Mesendoderm (in vitro differentiated cells): ENCODE measurements around the gene ART1.

Experiments used
- DNase-seq: peaks from one replicate; pipeline ENCODE4 v3.0.0; 2013
- H2AK5ac ChIP-seq: 2 replicates; pipeline ENCODE4 v1.6.1; 2013; ENCODE audit warnings: low read length, inconsistent platforms
- H2BK120ac ChIP-seq: 2 replicates; pipeline ENCODE4 v1.6.1; 2013; ENCODE audit warnings: low read depth, mild to moderate bottlenecking, low read length, moderate library complexity, mixed read lengths
- H2BK15ac ChIP-seq: replicated peaks from 2 replicates; pipeline ENCODE4 v1.6.1; 2013; ENCODE audit warnings: low read depth, mild to moderate bottlenecking, moderate library complexity
- H2BK5ac ChIP-seq: 2 replicates; pipeline ENCODE4 v1.6.1; 2013; ENCODE audit warnings: low read length, inconsistent platforms
- H3K18ac ChIP-seq: 2 replicates; pipeline ENCODE4 v1.6.1; 2013; ENCODE audit warnings: mild to moderate bottlenecking, low read length, mixed read lengths
- H3K23ac ChIP-seq: one replicate; pipeline ENCODE4 v1.6.1; 2013; ENCODE audit warnings: low read length
- H3K27ac ChIP-seq: 2 replicates; pipeline ENCODE4 v1.5.1; 2013; ENCODE audit warnings: low read depth, mild to moderate bottlenecking, inconsistent platforms, low read length, moderate library complexity
- H3K27me3 ChIP-seq: 2 replicates; pipeline ENCODE4 v1.6.1; 2013; ENCODE audit warnings: low read length, control low read depth, mild to moderate bottlenecking, inconsistent platforms; ENCODE audit not compliant: insufficient read depth, poor library complexity
- H3K36me3 ChIP-seq: 2 replicates; pipeline ENCODE4 v1.6.1; 2013; ENCODE audit warnings: low read length, inconsistent platforms; ENCODE audit not compliant: control insufficient read depth, insufficient read depth
- H3K4ac ChIP-seq: one replicate; pipeline ENCODE4 v1.6.1; 2013; ENCODE audit warnings: low read depth, mild to moderate bottlenecking, low read length, moderate library complexity
- H3K4me1 ChIP-seq: 2 replicates; pipeline ENCODE4 v1.6.1; 2013; ENCODE audit warnings: low read depth, low read length, inconsistent platforms; ENCODE audit not compliant: control insufficient read depth
- H3K4me2 ChIP-seq: 2 replicates; pipeline ENCODE4 v1.6.1; 2013; ENCODE audit warnings: low read length
- H3K4me3 ChIP-seq: 2 replicates; pipeline ENCODE4 v1.5.1; 2013; ENCODE audit warnings: mild to moderate bottlenecking, low read length
- H3K56ac ChIP-seq: one replicate; pipeline ENCODE4 v1.6.1; 2013; ENCODE audit warnings: low read length
- H3K79me1 ChIP-seq: 2 replicates; pipeline ENCODE4 v1.6.1; 2013; ENCODE audit warnings: low read length, inconsistent platforms
- H3K79me2 ChIP-seq: 2 replicates; pipeline ENCODE4 v1.6.1; 2013; ENCODE audit warnings: mild to moderate bottlenecking, low read length; ENCODE audit not compliant: control insufficient read depth, insufficient read depth
- H3K9ac ChIP-seq: 2 replicates; pipeline ENCODE4 v1.6.1; 2013; ENCODE audit warnings: low read length, inconsistent platforms
- H4K5ac ChIP-seq: one replicate; pipeline ENCODE4 v1.6.1; 2013; ENCODE audit warnings: low read length
- H4K8ac ChIP-seq: one replicate; pipeline ENCODE4 v1.6.1; 2013; ENCODE audit warnings: low read depth, mild to moderate bottlenecking, control low read depth, low read length, moderate library complexity
- WGBS: extraction: QIAGEN DNeasy Blood & Tissue Kit; methylation state at CpG from one replicate; pipeline ENCODE4 v1.1.7; 2013; ENCODE audit warnings: low lambda C conversion rate, missing lambda C conversion rate; ENCODE audit not compliant: insufficient coverage; ENCODE audit errors: extremely low coverage; 5-methylcytosine and 5-hydroxymethylcytosine counted together

ART1 gene

DNA sequence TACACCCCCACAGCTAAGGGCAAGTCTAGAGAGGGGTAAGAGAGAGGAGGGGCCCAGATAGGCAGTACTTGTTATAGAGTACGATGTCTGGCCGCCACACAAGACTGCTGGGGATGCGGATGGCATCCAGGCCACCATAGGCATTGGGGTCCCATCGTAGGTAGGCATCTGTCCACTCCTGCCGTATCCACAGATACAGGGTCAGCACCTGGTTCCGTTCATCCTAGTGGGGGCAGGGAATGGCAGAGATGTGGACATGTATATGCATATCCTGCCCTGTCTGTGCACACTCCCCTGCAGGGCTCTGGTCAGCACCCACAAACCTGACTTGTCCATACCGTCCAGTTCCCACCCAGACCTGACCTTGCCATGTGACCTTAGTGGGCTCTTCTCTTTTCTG lies 24.2 kb downstream of the ART1 start:
- no peak overlapping the region for H3K23ac ChIP-seq
- no peak overlapping the region for H2AK5ac ChIP-seq
- DNase-seq = no peak
- H2BK5ac ChIP-seq = no peak overlapping the region
- H3K27me3 ChIP-seq = no peaks in the 10 kb centered on the region
- no peak overlapping the region for H3K56ac ChIP-seq
- no peak overlapping the region for H3K27ac ChIP-seq
- no peaks in the 10 kb centered on the region for H3K79me2 ChIP-seq
- no peak overlapping the region for H2BK15ac ChIP-seq
- H2BK120ac ChIP-seq = no peak overlapping the region
- H3K18ac ChIP-seq = no peak overlapping the region
- WGBS = no CpG with 5 or more reads among the region's 7 CpGs
- no peaks in the 10 kb centered on the region for H3K79me1 ChIP-seq
- no peak overlapping the region for H4K8ac ChIP-seq
- peaks cover 14% of the 10 kb centered on the region for H3K36me3 ChIP-seq
- no peak overlapping the region for H3K4me2 ChIP-seq
- H3K4ac ChIP-seq = no peak overlapping the region
- H3K4me3 ChIP-seq = no peak overlapping the region
- peaks cover 4% of the 10 kb centered on the region for H3K4me1 ChIP-seq
- H3K9ac ChIP-seq = no peak overlapping the region
- H4K5ac ChIP-seq = no peak overlapping the region

DNA sequence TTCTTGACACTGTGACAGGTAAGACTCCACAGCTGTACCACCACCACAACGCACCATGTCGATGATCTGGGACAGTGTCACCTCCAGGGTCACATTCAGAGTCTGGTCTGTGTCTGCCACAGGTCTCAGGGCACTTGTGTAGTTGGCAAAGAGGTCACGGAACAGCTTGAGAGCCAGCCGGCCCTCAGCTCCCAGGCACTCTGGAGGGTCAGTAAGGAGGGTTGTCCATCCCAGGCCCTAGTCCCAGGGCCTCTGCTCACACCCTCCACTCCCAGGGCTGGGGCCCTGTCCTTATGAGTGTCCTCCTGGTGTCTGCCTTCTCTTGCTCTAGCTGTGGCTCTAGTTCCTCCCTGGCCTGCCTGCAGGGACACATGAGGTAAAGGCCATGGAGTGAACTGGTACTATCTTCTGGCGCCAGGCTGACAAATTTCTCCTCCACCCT lies 24.8 kb downstream of the ART1 start:
- Histone ChIP-seq H4K8ac (no peak overlapping the region), H3K79me1 (no peaks in the 10 kb centered on the region), H2AK5ac (no peak overlapping the region), H3K56ac (no peak overlapping the region), H2BK120ac (no peak overlapping the region), H3K18ac (no peak overlapping the region), H3K4me2 (no peak overlapping the region), H4K5ac (no peak overlapping the region), H3K4me3 (no peak overlapping the region), H3K27ac (no peak overlapping the region), H3K79me2 (no peaks in the 10 kb centered on the region), H3K23ac (no peak overlapping the region), H3K4me1 (peaks cover 4% of the 10 kb centered on the region), H3K27me3 (no peaks in the 10 kb centered on the region), H3K36me3 (peaks cover 16% of the 10 kb centered on the region), H2BK5ac (no peak overlapping the region), H3K9ac (no peak overlapping the region), H2BK15ac (no peak overlapping the region), H3K4ac (no peak overlapping the region)
- DNase-seq = no peak
- no CpG with 5 or more reads among the region's 5 CpGs for WGBS

GRCh38 chr11:3671334-3672254 lies 26.7 kb downstream of the ART1 start, which contains the start of gene CHRNA10:
Gene CHRNA10 (minus strand): TSS chr11:3671384. CDS start chr11:3671312, 72 bp downstream.
- no peak within 1 kb of the TSS for H3K4me2 ChIP-seq
- H3K79me2 ChIP-seq = no peaks in the 10 kb centered on the region
- H3K56ac ChIP-seq = no peak within 1 kb of the TSS
- H2BK15ac ChIP-seq = no peak within 1 kb of the TSS
- peaks cover 18% of the 10 kb centered on the region for H3K36me3 ChIP-seq
- no peak within 1 kb of the TSS for H3K27ac ChIP-seq
- peaks cover 4% of the 10 kb centered on the region for H3K4me1 ChIP-seq
- no peaks in the 10 kb centered on the region for H3K79me1 ChIP-seq
- no peak within 1 kb of the TSS for H3K18ac ChIP-seq
- no peak within 1 kb of the TSS for H2AK5ac ChIP-seq
- no peak within 1 kb of the TSS for H2BK120ac ChIP-seq
- no CpG with 5 or more reads among the region's 9 CpGs for WGBS
- H3K4ac ChIP-seq = no peak within 1 kb of the TSS
- no peak within 1 kb of the TSS for H3K23ac ChIP-seq
- no peak within 1 kb of the TSS for H3K4me3 ChIP-seq
- no peak within 1 kb of the TSS for H4K5ac ChIP-seq
- no peaks in the 10 kb centered on the region for H3K27me3 ChIP-seq
- no peak within 1 kb of the TSS for H2BK5ac ChIP-seq
- no peak within 1 kb of the TSS for H3K9ac ChIP-seq
- H4K8ac ChIP-seq = no peak within 1 kb of the TSS
- DNase-seq = peak; percentile 34

DNA sequence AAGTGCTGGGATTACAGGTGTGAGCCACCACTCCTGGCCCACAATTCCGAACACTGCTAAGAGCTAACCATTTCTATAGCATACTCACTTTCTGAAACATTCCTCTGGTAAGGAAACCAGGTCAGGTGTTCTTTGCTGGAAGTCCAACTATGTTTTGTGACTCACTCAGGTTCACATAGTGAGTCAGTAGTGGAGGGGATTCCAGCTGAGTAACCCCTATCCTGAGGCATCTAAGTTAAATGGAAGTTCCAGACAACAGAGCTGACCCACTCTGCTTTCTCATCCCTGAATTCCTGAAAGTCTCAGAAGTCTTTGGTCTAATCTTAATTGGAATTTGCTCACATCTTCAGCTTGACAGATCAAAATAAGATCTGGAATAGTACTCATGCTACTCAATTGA lies 29.3 kb downstream of the ART1 start:
- no peak overlapping the region for H3K9ac ChIP-seq
- no peaks in the 10 kb centered on the region for H3K27me3 ChIP-seq
- H3K4me1 ChIP-seq = peaks cover 4% of the 10 kb centered on the region
- no peak overlapping the region for H3K4me3 ChIP-seq
- no peak overlapping the region for H2BK120ac ChIP-seq
- H3K56ac ChIP-seq = no peak overlapping the region
- H3K79me2 ChIP-seq = no peaks in the 10 kb centered on the region
- no peak overlapping the region for H3K27ac ChIP-seq
- no peak overlapping the region for H4K5ac ChIP-seq
- no peak overlapping the region for H3K4ac ChIP-seq
- no peak overlapping the region for H3K4me2 ChIP-seq
- WGBS = no CpG with 5 or more reads among the region's 1 CpG
- H2BK5ac ChIP-seq = no peak overlapping the region
- no peak overlapping the region for H3K18ac ChIP-seq
- H2BK15ac ChIP-seq = no peak overlapping the region
- no peak overlapping the region for H4K8ac ChIP-seq
- no peak overlapping the region for H2AK5ac ChIP-seq
- peaks cover 19% of the 10 kb centered on the region for H3K36me3 ChIP-seq
- peak; percentile 64 for DNase-seq
- no peaks in the 10 kb centered on the region for H3K79me1 ChIP-seq
- H3K23ac ChIP-seq = no peak overlapping the region

GRCh38 chr11:3675971-3676370 lies 31.0 kb downstream of the ART1 start:
- no CpG with 5 or more reads among the region's 11 CpGs for WGBS
- H2BK120ac ChIP-seq = no peak overlapping the region

More at GRCh38 chr11:3675971-3676370, 31.0 kb downstream of the ART1 start:
- no peak overlapping the region for H3K4me2 ChIP-seq
- peaks cover 4% of the 10 kb centered on the region for H3K4me1 ChIP-seq
- no peak overlapping the region for H3K4ac ChIP-seq
- no peak overlapping the region for H3K27ac ChIP-seq
- H3K79me2 ChIP-seq = no peaks in the 10 kb centered on the region
- no peak overlapping the region for H3K9ac ChIP-seq
- no peak overlapping the region for H3K4me3 ChIP-seq
- H4K5ac ChIP-seq = no peak overlapping the region
- no peak for DNase-seq
- no peak overlapping the region for H2BK15ac ChIP-seq
- H3K23ac ChIP-seq = no peak overlapping the region
- H2AK5ac ChIP-seq = no peak overlapping the region
- H3K18ac ChIP-seq = no peak overlapping the region
- no peak overlapping the region for H4K8ac ChIP-seq
- peaks cover 24% of the 10 kb centered on the region for H3K36me3 ChIP-seq
- H3K79me1 ChIP-seq = no peaks in the 10 kb centered on the region
- no peak overlapping the region for H3K56ac ChIP-seq
- H2BK5ac ChIP-seq = no peak overlapping the region
- no peaks in the 10 kb centered on the region for H3K27me3 ChIP-seq
